H1 (cell line): ENCODE data around the gene SEMA3G. TPM values are rescaled to one million over a fixed set of nuclear protein-coding genes. Genes with fewer than 3 reads are reported as not detected.

ENCODE experiments used
- CTCF ChIA-PET: fragments of 300-600 bp; sonication (Branson Sonifier 250); formaldehyde crosslinking; loops from one replicate; lab custom pipeline; 2021; ENCODE audit not compliant: partially characterized antibody; lab: Charles Lee
- POLR2A ChIA-PET: fragments of 300-600 bp; sonication (Branson Sonifier 250); formaldehyde crosslinking; loops from one replicate; lab custom pipeline; 2021; ENCODE audit warnings: inconsistent platforms; ENCODE audit not compliant: partially characterized antibody; lab: Charles Lee
- DNase-seq, 2 experiments: peaks; one replicate each; pipeline versions ENCODE4 v3.0.0 to v3.0.0-alpha.2; 2010 to 2022; ENCODE audit warnings: low spot score in 2 of 2, low read depth in 1 of 2, mixed read lengths in 1 of 2
- FAIRE-seq: peaks from 2 replicates; lab custom pipeline; 2011; peaks lifted over from hg19 to GRCh38; lab: Jason Lieb, UNC
- H2AFZ ChIP-seq: 2 replicates; pipeline ENCODE4 v1.8.1; 2012; ENCODE audit warnings: low read length, inconsistent platforms
- H2AK5ac ChIP-seq: 2 replicates; pipeline ENCODE4 v1.6.1; 2013; ENCODE audit warnings: low read depth, low read length
- H2BK120ac ChIP-seq: replicated peaks from 2 replicates; pipeline ENCODE3; 2013; ENCODE audit warnings: low read depth, low read length, inconsistent platforms
- H2BK12ac ChIP-seq: 2 replicates; pipeline ENCODE4 v1.6.1; 2013; ENCODE audit warnings: low read depth, low read length
- H2BK15ac ChIP-seq: 2 replicates; pipeline ENCODE4 v1.6.1; 2013; ENCODE audit warnings: low read length
- H2BK20ac ChIP-seq: 2 replicates; pipeline ENCODE4 v1.6.1; 2013; ENCODE audit warnings: low read length
- H2BK5ac ChIP-seq: 2 replicates; pipeline ENCODE4 v1.6.1; 2013; ENCODE audit warnings: low read depth, low read length
- H3K14ac ChIP-seq: 2 replicates; pipeline ENCODE4 v1.6.1; 2013; ENCODE audit warnings: inconsistent platforms; ENCODE audit not compliant: insufficient read length
- H3K18ac ChIP-seq: 2 replicates; pipeline ENCODE4 v1.6.1; 2013; ENCODE audit warnings: low read length; ENCODE audit errors: extremely low read depth
- H3K23ac ChIP-seq: 2 replicates; pipeline ENCODE4 v1.6.1; 2013; ENCODE audit warnings: inconsistent platforms; ENCODE audit not compliant: insufficient read length
- H3K23me2 ChIP-seq: 2 replicates; pipeline ENCODE4 v1.6.1; 2013; ENCODE audit warnings: low read depth, low read length
- H3K27ac ChIP-seq: 2 replicates; pipeline ENCODE4 v1.6.1; 2011; ENCODE audit warnings: low read depth, low read length, inconsistent platforms
- H3K27me3 ChIP-seq, 4 experiments: replicated peaks in 1 of 4; 1 replicate in 1 of 4; 2 replicates in 3 of 4; pipeline versions ENCODE4 v1.6.1 to v1.8.1; 2011 to 2013; ENCODE audit warnings: low read length in 3 of 4, mild to moderate bottlenecking in 3 of 4, inconsistent platforms in 2 of 4, mixed read lengths in 2 of 4, moderate library complexity in 1 of 4; ENCODE audit not compliant: control insufficient read depth in 3 of 4, insufficient read depth in 3 of 4; ENCODE audit errors: extremely low read depth in 1 of 4
- H3K36me3 ChIP-seq, 4 experiments: 2 replicates each; pipeline versions ENCODE4 v1.6.1 to v1.8.1; 2011 to 2013; ENCODE audit warnings: mild to moderate bottlenecking in 4 of 4, low read length in 3 of 4, moderate library complexity in 2 of 4, control low read depth in 1 of 4, inconsistent platforms in 1 of 4; ENCODE audit not compliant: insufficient read depth in 4 of 4, control insufficient read depth in 2 of 4
- H3K4ac ChIP-seq: replicated peaks from 2 replicates; pipeline ENCODE3; 2013; ENCODE audit warnings: low read length, low read depth, mixed read lengths, inconsistent platforms; ENCODE audit not compliant: insufficient read length
- H3K4me1 ChIP-seq, 4 experiments: replicated peaks in 1 of 4; 1 replicate in 1 of 4; 2 replicates in 3 of 4; pipeline versions ENCODE4 v1.6.1 to v1.8.1; 2011 to 2013; ENCODE audit warnings: low read length in 3 of 4, inconsistent platforms in 2 of 4, mixed read lengths in 1 of 4; ENCODE audit not compliant: insufficient read depth in 4 of 4, control insufficient read depth in 3 of 4
- H3K4me2 ChIP-seq, 2 experiments: 2 replicates each; pipeline versions ENCODE4 v1.6.1 to v1.8.1; 2011 to 2013; ENCODE audit warnings: low read depth in 2 of 2, low read length in 2 of 2, control low read depth in 1 of 2, inconsistent platforms in 1 of 2, mild to moderate bottlenecking in 1 of 2; ENCODE audit not compliant: insufficient read depth in 1 of 2
- H3K4me3 ChIP-seq, 4 experiments: fragments of 200-600, 300-600 bp in 1 of 4; sonication (generic), shearing (Covaris generic), sonication (Bioruptor Twin) in 1 of 4; 2 replicates each; pipeline versions ENCODE4 v1.5.1 to v1.8.1; 2011 to 2016; ENCODE audit warnings: low read length in 4 of 4, low read depth in 3 of 4, control low read depth in 2 of 4, inconsistent platforms in 2 of 4, mild to moderate bottlenecking in 2 of 4, mixed read lengths in 1 of 4, moderate library complexity in 1 of 4; ENCODE audit not compliant: insufficient read depth in 2 of 4; ENCODE audit errors: extremely low read depth in 1 of 4
- H3K56ac ChIP-seq: replicated peaks from 2 replicates; pipeline ENCODE3; 2013; ENCODE audit warnings: low read depth, mild to moderate bottlenecking, mixed read lengths, low read length, inconsistent platforms; ENCODE audit not compliant: insufficient read length
- H3K79me1 ChIP-seq: 2 replicates; pipeline ENCODE4 v1.6.1; 2013; ENCODE audit warnings: low read depth, low read length, control low read depth
- H3K79me2 ChIP-seq, 2 experiments: 2 replicates each; pipeline versions ENCODE4 v1.6.1 to v1.8.1; 2012 to 2013; ENCODE audit warnings: low read length in 2 of 2, mild to moderate bottlenecking in 2 of 2, inconsistent platforms in 1 of 2; ENCODE audit not compliant: insufficient read depth in 2 of 2, control insufficient read depth in 1 of 2
- H3K9ac ChIP-seq, 4 experiments: replicated peaks in 1 of 4; 1 replicate in 1 of 4; 2 replicates in 3 of 4; pipeline versions ENCODE4 v1.6.1 to v1.8.1; 2011 to 2013; ENCODE audit warnings: low read depth in 3 of 4, low read length in 3 of 4, control low read depth in 2 of 4, mild to moderate bottlenecking in 2 of 4, moderate library complexity in 2 of 4, inconsistent platforms in 1 of 4; ENCODE audit errors: extremely low read depth in 1 of 4
- H3K9me3 ChIP-seq, 2 experiments: 2 replicates each; pipeline versions ENCODE4 v1.6.1 to v1.8.1; 2012 to 2013; ENCODE audit warnings: mild to moderate bottlenecking in 2 of 2, moderate library complexity in 2 of 2, control low read depth in 1 of 2, inconsistent platforms in 1 of 2, low read depth in 1 of 2, low read length in 1 of 2, mixed read lengths in 1 of 2; ENCODE audit not compliant: insufficient read depth in 2 of 2
- H4K20me1 ChIP-seq, 2 experiments: replicated peaks in 1 of 2; 2 replicates each; pipeline versions ENCODE3 to v1.8.1; 2011 to 2013; ENCODE audit warnings: inconsistent platforms in 2 of 2, low read length in 2 of 2, mild to moderate bottlenecking in 1 of 2; ENCODE audit not compliant: insufficient read depth in 2 of 2, control insufficient read depth in 1 of 2
- H4K5ac ChIP-seq: 2 replicates; pipeline ENCODE4 v1.6.1; 2013; ENCODE audit warnings: low read length, low read depth, mixed read lengths, inconsistent platforms; ENCODE audit not compliant: insufficient read length
- H4K8ac ChIP-seq: 2 replicates; pipeline ENCODE4 v1.8.0; 2013; ENCODE audit warnings: mild to moderate bottlenecking, moderate library complexity, low read length, inconsistent platforms; ENCODE audit not compliant: insufficient read depth; ENCODE audit errors: extremely low read depth
- H4K91ac ChIP-seq: replicated peaks from 2 replicates; pipeline ENCODE3; 2013; ENCODE audit warnings: low read length, mixed read lengths, inconsistent platforms; ENCODE audit not compliant: insufficient read length
- BRCA1 ChIP-seq: IDR thresholded peaks from 2 replicates; pipeline ENCODE4 v1.6.1; 2012; ENCODE audit warnings: low read depth, low read length, improper control_type of control experiment
- CHD1 ChIP-seq: IDR thresholded peaks from 2 replicates; pipeline ENCODE4 v1.6.1; 2012; ENCODE audit warnings: low read depth, low read length, improper control_type of control experiment
- CTBP2 ChIP-seq: IDR thresholded peaks from 2 replicates; pipeline ENCODE4 v1.7.0; 2011; ENCODE audit warnings: borderline replicate concordance, mild to moderate bottlenecking, moderate library complexity, mixed read lengths, low read length; ENCODE audit not compliant: insufficient read depth, insufficient read length
- GTF2F1 ChIP-seq: IDR thresholded peaks from 2 replicates; pipeline ENCODE4 v1.6.1; 2012; ENCODE audit warnings: low read depth, low read length, improper control_type of control experiment, borderline replicate concordance
- HDAC2 ChIP-seq, 2 experiments: fragments of 300-600 bp in 1 of 2; sonication (generic) in 1 of 2; IDR thresholded peaks; 2 replicates each; pipeline ENCODE4 v1.6.1; 2011 to 2012; ENCODE audit warnings: low read depth in 2 of 2, low read length in 2 of 2, mild to moderate bottlenecking in 2 of 2, moderate library complexity in 2 of 2, borderline replicate concordance in 1 of 2, inconsistent platforms in 1 of 2
- KDM4A ChIP-seq: IDR thresholded peaks from one replicate; pipeline ENCODE4 v1.7.1; 2012; ENCODE audit warnings: low read depth, mild to moderate bottlenecking, moderate library complexity, low read length, inconsistent platforms; ENCODE audit not compliant: severe bottlenecking
- PHF8 ChIP-seq: fragments of 200-600 bp; sonication (generic); conservative IDR thresholded peaks from 2 replicates; pipeline ENCODE4 v1.7.1; 2012; ENCODE audit warnings: low read depth, mild to moderate bottlenecking, inconsistent platforms, low read length, moderate library complexity
- POLR2AphosphoS5 ChIP-seq: IDR thresholded peaks from 2 replicates; pipeline ENCODE4 v1.6.1; 2011; ENCODE audit warnings: low read depth, low read length
- POU5F1 ChIP-seq: IDR thresholded peaks from 2 replicates; pipeline ENCODE4 v1.6.1; 2011; ENCODE audit warnings: low read depth, mild to moderate bottlenecking, low read length, moderate library complexity
- RFX5 ChIP-seq: IDR thresholded peaks from 2 replicates; pipeline ENCODE4 v1.6.1; 2011; ENCODE audit warnings: low read depth, low read length, improper control_type of control experiment, borderline replicate concordance
- SRF ChIP-seq: IDR thresholded peaks from 2 replicates; pipeline ENCODE4 v1.6.1; 2011; ENCODE audit warnings: mild to moderate bottlenecking, low read depth, low read length, moderate library complexity
- TAF1 ChIP-seq: IDR thresholded peaks from 2 replicates; pipeline ENCODE4 v1.6.1; 2011; ENCODE audit warnings: mild to moderate bottlenecking, low read depth, low read length
- ZNF274 ChIP-seq: IDR thresholded peaks from 2 replicates; pipeline ENCODE4 v1.7.0; 2012; ENCODE audit warnings: low read length, borderline replicate concordance; ENCODE audit errors: extremely low read depth
- WGBS, 2 experiments: shearing (Covaris generic) in 1 of 2; methylation state at CpG; one replicate each; pipeline versions ENCODE4 v1.1.6 to v1.1.7; 2013 to 2015; ENCODE audit warnings: low lambda C conversion rate in 2 of 2, mixed read lengths in 2 of 2, inconsistent platforms in 1 of 2, low coverage in 1 of 2, missing lambda C conversion rate in 1 of 2; ENCODE audit not compliant: insufficient replicate concordance in 2 of 2, insufficient coverage in 1 of 2, insufficient read length in 1 of 2; ENCODE audit errors: extremely low coverage in 1 of 2, missing lambda C conversion rate in 1 of 2; 5-methylcytosine and 5-hydroxymethylcytosine counted together
- polyA plus RNA-seq, 7 experiments: library from polyadenylated mRNA; depleted of rRNA in 3 of 7; stranded (reverse) in 5 of 7; unstranded in 2 of 7; fragments of >200 nt in 5 of 7; fragments of 200-250 nt in 2 of 7; gene quantifications; 1 replicate in 5 of 7; 2 replicates in 1 of 7; 4 replicates in 1 of 7; pipeline versions ENCODE4 v1.2.1 to v1.2.3, GENCODE V29; 2011 to 2013; ENCODE audit warnings: missing spikeins in 2 of 7, mixed read lengths in 2 of 7
- total RNA-seq: library from RNA; stranded (reverse); fragmentation: NEBNext Ultra II Directional; extraction: Animal tissue kit (Norgen Biotek cat#: 25700); gene quantifications from 2 replicates; pipeline ENCODE4 v1.2.1, GENCODE V29; 2021

The SEMA3G gene
- total and polyA plus RNA-seq, 2 of the 8 experiments (the other 6 are each of a cell fraction or from before 2014, with no cell fraction given), result 0.95 to 1.5 TPM

DNA sequence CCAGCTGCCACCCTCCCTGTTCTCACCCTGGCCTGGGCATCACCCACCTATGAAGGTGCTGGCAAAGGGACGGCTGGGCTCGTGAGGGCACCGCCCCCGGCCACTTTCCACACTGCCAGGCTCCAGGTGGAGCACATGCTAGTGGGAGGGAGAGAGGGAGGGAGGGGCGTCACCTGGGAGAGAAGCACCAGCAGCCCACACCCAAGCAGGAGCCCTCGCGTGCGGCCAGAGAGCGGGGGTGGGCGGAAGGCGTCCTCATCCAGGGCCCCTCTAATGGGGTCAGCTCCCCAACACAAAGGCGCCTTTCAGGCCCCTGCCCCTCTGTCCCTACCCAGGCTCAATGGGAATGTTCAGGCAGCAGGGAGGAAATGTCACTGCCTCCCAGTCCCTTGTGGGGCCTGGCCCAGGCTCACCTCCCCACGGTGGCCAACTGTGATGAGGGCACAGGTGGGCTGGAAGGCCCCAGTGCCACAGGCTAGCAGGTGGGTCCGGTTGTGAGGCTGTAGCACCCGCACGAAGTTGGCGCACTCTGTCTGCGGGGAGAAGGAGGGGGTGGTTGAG is 3.1 kb downstream of the SEMA3G start:
- Histone ChIP-seq H3K4me1 (peaks cover 0 to 10% (median 4%) of the 10 kb centered on the region in 4 experiments; a peak in 4 of 7 replicates), H4K20me1 (no peaks in the 10 kb centered on the region), H3K79me2 (no peaks in the 10 kb centered on the region), H3K14ac (no peak overlapping the region), H4K91ac (no peak overlapping the region), H2BK20ac (no peak overlapping the region), H2BK120ac (no peak overlapping the region), H3K9me3 (no peaks in the 10 kb centered on the region), H2BK5ac (no peak overlapping the region), H3K18ac (no peak overlapping the region), H3K4ac (no peak overlapping the region), H3K56ac (no peak overlapping the region), H3K9ac (no peak overlapping the region), H4K5ac (no peak overlapping the region), H3K23ac (no peak overlapping the region), H2AFZ (no peak overlapping the region), H3K23me2 (peaks cover 4% of the 10 kb centered on the region; the same call in 1 of the 2 replicates), H3K27ac (no peak overlapping the region), H3K4me2 (no peak overlapping the region), H2AK5ac (no peak overlapping the region), H3K36me3 (no peaks in the 10 kb centered on the region), H2BK12ac (no peak overlapping the region), H4K8ac (no peak overlapping the region; the same call in 1 of the 2 replicates), H3K4me3 (no peak overlapping the region), H3K79me1 (peaks cover 3% of the 10 kb centered on the region; the same call in 1 of the 2 replicates), H3K27me3 (0 out of 7 replicates have a peak, but pooled peaks cover 0 to 2% (median 0%) of the 10 kb centered on the region in 4 experiments), H2BK15ac (no peak overlapping the region)
- WGBS, 2 experiments, result 94% methylated on average over 13 of the region's 18 CpGs; no CpG with 5 or more reads in 1 of the 2 experiments
- CTCF ChIA-PET, result interaction anchor here (0.6 to 12.8 kb wide), 4 partner anchors 10 to 665 kb away, joined by 3 to 109 read pairs (median 4); no protein-coding TSS in a partner anchor
- no peak for TF ChIP-seq CTBP2
- no peak for TF ChIP-seq RFX5
- no peak for TF ChIP-seq GTF2F1
- no peak for TF ChIP-seq CHD1
- no peak for TF ChIP-seq POLR2AphosphoS5
- no peak for TF ChIP-seq BRCA1
- TF ChIP-seq HDAC2 (IDR thresholded peaks at IDR 0.05; ENCODE audit: borderline replicate concordance in 1 of 2, low read depth in 2 of 2, low read length in 2 of 2), result no peak
- no peak for TF ChIP-seq KDM4A
- no peak for TF ChIP-seq SRF
- TF ChIP-seq TAF1, result no peak
- TF ChIP-seq ZNF274, result no peak
- TF ChIP-seq POU5F1, result no peak
- TF ChIP-seq PHF8, result no peak
- POLR2A ChIA-PET, result interaction anchor here (0.6 to 12.3 kb wide), 6 partner anchors 8 to 57 kb away, joined by 3 to 112 read pairs (median 4); no protein-coding TSS in a partner anchor
- FAIRE-seq (no peak), DNase-seq (no peak)
